Cardiac muscle cell (in vitro differentiated cells and primary cell): Measurements from ENCODE around the gene LAMA3. TPM values are rescaled to one million over a fixed set of nuclear protein-coding genes. Genes with fewer than 3 reads are reported as not detected.

Source experiments
- DNase-seq, 2 donors: peaks; one replicate each; pipeline versions ENCODE4 v3.0.0 to v3.0.0-alpha.2; 2010 to 2017; ENCODE audit warnings: low read depth in 1 of 2, low spot score in 1 of 2
- H3K27ac ChIP-seq: fragments of 200-600 bp; sonication (generic); 2 replicates; pipeline ENCODE4 v1.5.1; 2016
- H3K27me3 ChIP-seq: fragments of 200-600 bp; sonication (generic); 2 replicates; pipeline ENCODE4 v1.6.0; 2016; ENCODE audit warnings: control low read depth
- H3K36me3 ChIP-seq: fragments of 200-600 bp; sonication (generic); 2 replicates; pipeline ENCODE4 v1.5.1; 2016; ENCODE audit warnings: control low read depth
- H3K4me1 ChIP-seq: fragments of 200-600 bp; sonication (generic); 2 replicates; pipeline ENCODE4 v1.8.1; 2017; ENCODE audit warnings: low read depth, mild to moderate bottlenecking, mixed run types
- H3K4me3 ChIP-seq: fragments of 200-600 bp; sonication (generic); 2 replicates; pipeline ENCODE4 v1.5.1; 2016; ENCODE audit warnings: mild to moderate bottlenecking
- H3K9me3 ChIP-seq: fragments of 200-600 bp; sonication (generic); 2 replicates; pipeline ENCODE4 v1.5.1; 2017; ENCODE audit warnings: low read depth, mild to moderate bottlenecking, control low read depth
- CTCF ChIP-seq: IDR thresholded peaks from 2 replicates; pipeline ENCODE4 v1.5.1; 2012; ENCODE audit warnings: low read depth, mild to moderate bottlenecking, low read length
- polyA plus RNA-seq: library from polyadenylated mRNA; unstranded; fragments of >200 nt; fragmentation: Nextera tagmentation; extraction: Ambion mirVana; gene quantifications from 2 replicates; pipeline ENCODE4 v1.2.1, GENCODE V29; 2016
- total RNA-seq: library from RNA; depleted of rRNA; stranded (reverse); fragments of >200 nt; gene quantifications from 2 replicates; pipeline ENCODE4 v1.2.3, GENCODE V29; 2016

LAMA3 gene
- total and polyA plus RNA-seq, 2 experiments from 2014 or later: 0.18 TPM; not detected in 1

GRCh38 chr18:23903971-23904370 lies 214.7 kb downstream of the LAMA3 start:
- Histone ChIP-seq H3K4me1 (no peaks in the 10 kb centered on the region), H3K27ac (no peak overlapping the region), H3K27me3 (no peaks in the 10 kb centered on the region), H3K4me3 (no peak overlapping the region), H3K9me3 (no peaks in the 10 kb centered on the region), H3K36me3 (no peaks in the 10 kb centered on the region)
- TF ChIP-seq CTCF: no peak
- no peak for DNase-seq

GRCh38 chr18:23906658-23907057 lies 217.4 kb downstream of the LAMA3 start:
- TF ChIP-seq CTCF: no peak
- H3K36me3 ChIP-seq: no peaks in the 10 kb centered on the region
- no peaks in the 10 kb centered on the region for H3K4me1 ChIP-seq
- H3K27me3 ChIP-seq: no peaks in the 10 kb centered on the region
- H3K4me3 ChIP-seq: no peak overlapping the region
- H3K27ac ChIP-seq: no peak overlapping the region
- DNase-seq: no peak
- no peaks in the 10 kb centered on the region for H3K9me3 ChIP-seq

- TF ChIP-seq CTCF: no peak
- H3K4me1 ChIP-seq: no peaks in the 10 kb centered on the region
- H3K27me3 ChIP-seq: no peaks in the 10 kb centered on the region
- H3K27ac ChIP-seq: no peak overlapping the region
- no peak overlapping the region for H3K4me3 ChIP-seq
- H3K9me3 ChIP-seq: no peaks in the 10 kb centered on the region
- H3K36me3 ChIP-seq: no peaks in the 10 kb centered on the region
- no peak for DNase-seq
These were observed 219.6 kb downstream of the LAMA3 start for GRCh38 chr18:23908827-23909226.

GRCh38 chr18:23910032-23910431 lies 220.8 kb downstream of the LAMA3 start:
- Histone ChIP-seq H3K4me3 (no peak overlapping the region), H3K36me3 (no peaks in the 10 kb centered on the region), H3K27ac (no peak overlapping the region), H3K27me3 (no peaks in the 10 kb centered on the region), H3K4me1 (no peaks in the 10 kb centered on the region), H3K9me3 (no peaks in the 10 kb centered on the region)
- DNase-seq: no peak
- no peak for TF ChIP-seq CTCF

GRCh38 chr18:23912356-23912755 lies 223.1 kb downstream of the LAMA3 start:
- Histone ChIP-seq H3K27me3 (no peaks in the 10 kb centered on the region), H3K4me3 (no peak overlapping the region), H3K4me1 (no peaks in the 10 kb centered on the region), H3K27ac (no peak overlapping the region), H3K36me3 (no peaks in the 10 kb centered on the region), H3K9me3 (no peaks in the 10 kb centered on the region)
- DNase-seq: no peak
- TF ChIP-seq CTCF: no peak

GRCh38 chr18:23916338-23916737 lies 227.1 kb downstream of the LAMA3 start:
- Histone ChIP-seq H3K4me1 (no peaks in the 10 kb centered on the region), H3K9me3 (no peaks in the 10 kb centered on the region), H3K4me3 (no peak overlapping the region), H3K36me3 (no peaks in the 10 kb centered on the region), H3K27ac (no peak overlapping the region), H3K27me3 (no peaks in the 10 kb centered on the region)
- TF ChIP-seq CTCF: no peak
- DNase-seq: no peak
